Testis (tissue), 3 donors: ENCODE data around the gene TGFBRAP1. TPM values are rescaled to one million over a fixed set of nuclear protein-coding genes. Genes with fewer than 3 reads are reported as not detected.
A peak's percentile ranks its signal among the peaks of the same experiment; 100 is the strongest.

Experiments used
- DNase-seq: peaks from one replicate; pipeline ENCODE4 v3.0.0-alpha.2; 2019
- H3K27ac ChIP-seq, 2 donors: fragments of 200-600 bp; sonication (generic); one replicate each; pipeline ENCODE4 v1.5.1; 2019
- H3K27me3 ChIP-seq: fragments of 200-600 bp; sonication (generic); one replicate; pipeline ENCODE4 v1.5.1; 2019
- H3K36me3 ChIP-seq: fragments of 200-600 bp; sonication (generic); one replicate; pipeline ENCODE4 v1.5.1; 2017; ENCODE audit warnings: low read depth; ENCODE audit errors: missing control alignments
- H3K4me1 ChIP-seq: fragments of 200-600 bp; sonication (generic); one replicate; pipeline ENCODE4 v1.5.1; 2019
- H3K4me3 ChIP-seq, 2 donors: fragments of 200-600 bp; sonication (generic); one replicate each; pipeline ENCODE4 v1.5.1; 2017 to 2019
- H3K9me3 ChIP-seq: fragments of 200-600 bp; sonication (generic); one replicate; pipeline ENCODE4 v1.5.1; 2017
- POLR2A ChIP-seq: fragments of 450-650 bp; IDR thresholded peaks from one replicate; pipeline ENCODE4 v1.6.1; 2017; ENCODE audit warnings: antibody characterized with exemption, mild to moderate bottlenecking, moderate library complexity
- WGBS, 2 donors: methylation state at CpG; one replicate each; pipeline ENCODE4 v1.1.5; 2018; 5-methylcytosine and 5-hydroxymethylcytosine counted together
- intact Hi-C: fragments of 100-400 bp; cut with DNase I; formaldehyde crosslinking; loops from one replicate; pipeline ENCODE4 v1.15.1; 2023; ENCODE audit warnings: low total_unique reads
- polyA plus RNA-seq: library from polyadenylated mRNA; stranded (reverse); fragments of 350-450 nt; fragmentation: Illumina TruSeq; extraction: RNeasy Lipid Tissue Mini Kit (QIAGEN cat#74804); gene quantifications from one replicate; pipeline ENCODE4 v1.2.3, GENCODE V29; 2014; ENCODE audit warnings: low read depth, low replicate concordance; ENCODE audit not compliant: insufficient read depth
- total RNA-seq, 2 donors: library from RNA; depleted of rRNA; stranded (reverse); fragments of >200 nt; gene quantifications; one replicate each; pipeline ENCODE4 v1.2.3, GENCODE V29; 2016
- TF ChIP-seq, protein P1 (sequence below), 3 experiments: fragments of 450-650 bp in 2 of 3; fragments of 200-600 bp in 1 of 3; sonication (generic) in 1 of 3; IDR thresholded peaks; one replicate each; pipeline ENCODE4 v1.5.1; 2016 to 2019; ENCODE audit warnings: antibody characterized with exemption in 3 of 3, mild to moderate bottlenecking in 2 of 3, moderate library complexity in 1 of 3

TGFBRAP1 gene
- total and polyA plus RNA-seq, 3 donors from 2014 or later = 7.3 to 16.3 (median 10.8) TPM

DNA sequence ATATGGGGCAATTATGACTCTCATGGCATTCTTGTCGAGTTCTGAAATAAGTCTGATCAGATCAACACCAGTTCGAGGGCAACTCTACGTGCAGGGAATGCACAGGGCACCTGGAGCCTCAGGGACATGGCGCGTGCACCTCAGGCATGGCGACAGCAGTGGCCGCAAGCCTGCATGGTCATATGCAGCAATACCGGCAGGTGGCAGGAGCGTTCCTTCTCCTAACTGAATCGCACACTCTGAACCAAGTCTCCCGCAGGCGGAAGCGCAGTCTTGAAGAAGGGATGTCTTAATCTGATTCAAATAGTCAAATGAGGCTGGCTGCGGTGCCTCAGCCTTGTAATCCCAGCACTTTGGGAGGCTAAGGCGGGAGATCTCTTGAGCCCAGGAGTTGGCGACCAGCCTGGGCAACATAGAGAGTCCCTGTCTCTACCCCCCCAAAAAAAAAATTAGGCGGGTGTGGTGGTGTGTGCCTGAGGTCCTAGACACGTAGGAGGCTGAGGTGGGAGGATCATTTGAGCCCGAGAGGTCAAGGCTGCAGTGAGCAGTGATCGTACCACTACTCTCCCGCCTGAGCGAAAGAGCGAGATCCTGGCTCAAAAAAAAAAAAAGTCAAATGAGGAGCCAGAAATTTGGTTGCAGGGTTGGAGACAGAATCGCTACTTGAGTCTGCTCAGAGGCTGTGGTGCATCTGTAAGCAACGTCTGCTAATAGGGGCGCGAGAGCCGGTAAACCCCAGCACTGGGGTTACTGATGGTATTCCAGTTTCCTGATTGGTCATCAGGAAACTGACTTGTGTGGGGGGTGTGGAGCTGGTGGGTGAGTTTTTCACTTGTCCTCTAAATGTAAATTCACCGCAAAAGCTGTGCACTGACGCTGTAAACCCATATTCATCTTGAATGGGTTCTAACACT lies 40.5 kb upstream of the TGFBRAP1 start:
- Histone ChIP-seq H3K9me3 (no peaks in the 10 kb centered on the region), H3K36me3 (no peaks in the 10 kb centered on the region), H3K4me1 (peaks cover 56% of the 10 kb centered on the region), H3K27ac (peak overlapping the region in 1 of 2 donors; percentile 65), H3K4me3 (no peak overlapping the region), H3K27me3 (no peaks in the 10 kb centered on the region)
- intact Hi-C loops = loop anchor here (5.0 to 10.0 kb wide), 2 partner anchors 125 to 147 kb away; no protein-coding TSS in a partner anchor
- TF ChIP-seq, protein P1, sequence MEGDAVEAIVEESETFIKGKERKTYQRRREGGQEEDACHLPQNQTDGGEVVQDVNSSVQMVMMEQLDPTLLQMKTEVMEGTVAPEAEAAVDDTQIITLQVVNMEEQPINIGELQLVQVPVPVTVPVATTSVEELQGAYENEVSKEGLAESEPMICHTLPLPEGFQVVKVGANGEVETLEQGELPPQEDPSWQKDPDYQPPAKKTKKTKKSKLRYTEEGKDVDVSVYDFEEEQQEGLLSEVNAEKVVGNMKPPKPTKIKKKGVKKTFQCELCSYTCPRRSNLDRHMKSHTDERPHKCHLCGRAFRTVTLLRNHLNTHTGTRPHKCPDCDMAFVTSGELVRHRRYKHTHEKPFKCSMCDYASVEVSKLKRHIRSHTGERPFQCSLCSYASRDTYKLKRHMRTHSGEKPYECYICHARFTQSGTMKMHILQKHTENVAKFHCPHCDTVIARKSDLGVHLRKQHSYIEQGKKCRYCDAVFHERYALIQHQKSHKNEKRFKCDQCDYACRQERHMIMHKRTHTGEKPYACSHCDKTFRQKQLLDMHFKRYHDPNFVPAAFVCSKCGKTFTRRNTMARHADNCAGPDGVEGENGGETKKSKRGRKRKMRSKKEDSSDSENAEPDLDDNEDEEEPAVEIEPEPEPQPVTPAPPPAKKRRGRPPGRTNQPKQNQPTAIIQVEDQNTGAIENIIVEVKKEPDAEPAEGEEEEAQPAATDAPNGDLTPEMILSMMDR (IDR thresholded peaks at IDR 0.05) = peak; percentile 78 to 93 (median 88)
- no peak for TF ChIP-seq POLR2A
- peak; percentile 95 for DNase-seq
- 13 to 15% methylated on average over 29 to 30 of the region's 30 CpGs for WGBS, 2 donors

DNA sequence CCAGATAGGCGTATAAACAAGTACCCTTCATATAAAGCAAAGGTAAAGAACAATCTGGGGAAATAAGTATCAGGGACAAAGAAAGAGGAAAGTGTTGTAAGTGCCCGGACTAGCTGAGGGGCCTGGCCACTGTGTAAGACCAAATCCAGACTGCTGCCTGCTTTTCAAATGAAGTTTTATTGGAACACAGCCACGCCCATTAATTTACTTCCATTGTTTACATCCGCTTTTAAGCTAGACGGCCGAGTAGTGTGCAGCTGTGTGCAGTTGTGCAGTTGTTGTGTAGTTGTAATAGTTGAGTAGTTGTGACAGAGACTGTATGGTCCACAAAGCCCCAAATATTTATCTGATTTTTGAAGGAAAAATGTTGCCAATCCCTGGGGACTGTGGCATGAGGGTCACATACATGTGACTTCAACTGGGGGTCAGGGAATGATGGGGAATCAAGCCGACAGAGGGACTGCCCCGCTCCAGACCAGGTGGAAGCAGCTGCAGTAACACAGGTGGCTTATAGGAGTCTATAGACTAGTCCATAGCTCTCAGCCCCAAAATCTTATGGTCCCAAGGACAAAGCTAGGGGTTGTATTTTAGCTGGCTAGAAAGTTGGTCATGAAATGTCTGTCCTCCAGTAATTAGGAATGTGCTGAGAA lies 39.3 kb upstream of the TGFBRAP1 start:
- peak; percentile 6 for DNase-seq
- Histone ChIP-seq H3K36me3 (no peaks in the 10 kb centered on the region), H3K27me3 (no peaks in the 10 kb centered on the region), H3K4me1 (peaks cover 44% of the 10 kb centered on the region), H3K27ac (peak overlapping the region in 1 of 2 donors; percentile 65), H3K9me3 (no peaks in the 10 kb centered on the region), H3K4me3 (no peak overlapping the region)
- TF ChIP-seq, protein P1 (IDR thresholded peaks at IDR 0.05) = no peak
- TF ChIP-seq POLR2A = no peak
- intact Hi-C loops = loop anchor here (5.0 kb wide), 1 partner anchor 148 kb away; no protein-coding TSS in a partner anchor
- 73 to 77% methylated on average over 8 of the region's 8 CpGs for WGBS, 2 donors

DNA sequence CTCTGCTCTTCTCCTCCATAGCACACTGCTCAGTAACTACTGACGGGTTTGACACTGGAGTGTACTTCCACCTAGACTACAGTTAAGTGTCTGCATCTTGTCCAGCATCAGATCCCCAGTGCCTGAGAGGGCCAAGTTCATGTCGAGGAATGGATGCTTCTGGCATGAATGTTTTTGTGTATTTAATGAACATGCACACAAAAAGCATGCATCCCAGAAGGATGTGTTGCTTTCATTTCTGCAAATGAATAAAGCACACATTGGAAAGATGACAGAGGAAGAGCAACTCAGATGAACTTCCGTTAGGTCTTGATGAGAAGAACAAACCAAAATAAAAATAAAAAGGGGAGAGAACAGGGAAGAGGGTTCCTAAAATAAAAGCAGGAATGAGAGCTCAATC lies 35.7 kb upstream of the TGFBRAP1 start:
- Histone ChIP-seq H3K27ac (no peak overlapping the region), H3K4me1 (peaks cover 14% of the 10 kb centered on the region), H3K9me3 (no peaks in the 10 kb centered on the region), H3K36me3 (no peaks in the 10 kb centered on the region), H3K27me3 (no peaks in the 10 kb centered on the region), H3K4me3 (no peak overlapping the region)
- intact Hi-C loops = loop anchor here (5.0 kb wide), 1 partner anchor 152 kb away; no protein-coding TSS in a partner anchor
- WGBS, 2 donors = 65 to 75% methylated on average over 3 of the region's 3 CpGs
- no peak for DNase-seq
- TF ChIP-seq POLR2A = no peak
- TF ChIP-seq, protein P1 (IDR thresholded peaks at IDR 0.05) = no peak

DNA sequence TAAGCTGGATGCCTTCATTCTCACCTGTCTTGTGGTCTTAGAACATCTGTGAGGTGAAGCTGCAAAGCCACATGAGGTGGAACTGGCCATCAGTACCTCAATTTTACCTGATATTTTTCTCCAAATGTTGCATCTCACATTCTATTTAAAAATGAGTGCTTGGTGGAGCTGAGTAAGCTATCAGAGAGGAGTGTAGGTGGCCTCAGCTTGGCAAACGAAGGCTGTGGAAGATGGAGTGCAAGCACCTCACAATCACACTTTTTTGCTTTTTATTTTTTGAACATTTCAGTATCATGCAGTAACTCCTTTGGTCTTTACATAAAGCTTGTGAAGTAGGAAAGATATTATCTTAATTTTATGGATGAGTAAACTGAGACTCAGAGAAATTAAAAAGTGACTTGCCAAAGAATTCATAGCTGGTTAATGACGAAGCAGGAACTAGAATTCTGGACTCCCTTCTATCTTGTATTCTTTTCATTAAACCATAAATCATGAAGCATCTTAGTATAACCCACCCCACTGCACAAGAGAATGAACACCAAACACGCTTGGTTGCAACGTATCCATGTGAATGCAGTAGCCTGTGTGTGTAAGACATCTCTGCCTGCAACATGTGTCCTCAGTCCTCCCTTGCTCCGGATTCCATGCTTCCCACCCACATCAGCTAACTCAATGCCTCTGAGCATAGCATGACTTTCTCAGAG lies 35.1 kb upstream of the TGFBRAP1 start:
- WGBS, 2 donors = 61 to 70% methylated on average over 5 of the region's 5 CpGs
- DNase-seq = peak; percentile 6

More for the DNA sequence above, 35.1 kb upstream of the TGFBRAP1 start:
- H3K27ac ChIP-seq = no peak overlapping the region
- H3K36me3 ChIP-seq = no peaks in the 10 kb centered on the region
- no peaks in the 10 kb centered on the region for H3K9me3 ChIP-seq
- H3K4me3 ChIP-seq = no peak overlapping the region
- H3K27me3 ChIP-seq = no peaks in the 10 kb centered on the region
- intact Hi-C loops = loop anchor here (5.0 kb wide), 1 partner anchor 153 kb away; no protein-coding TSS in a partner anchor
- TF ChIP-seq POLR2A = no peak
- TF ChIP-seq, protein P1 (IDR thresholded peaks at IDR 0.05) = no peak
- peaks cover 9% of the 10 kb centered on the region for H3K4me1 ChIP-seq
